ENCODE data around the gene PRRC2B. TPM values are rescaled to one million over a fixed set of nuclear protein-coding genes. Genes with fewer than 3 reads are reported as not detected.
A peak's percentile ranks its signal among the peaks of the same experiment; 100 is the strongest.

PRRC2B gene
- total RNA-seq, 1 donor = 69.7 TPM

GRCh38 chr9:131404987-131405386 is 11.1 kb downstream of the PRRC2B start:
- DNase-seq (ENCODE audit: low read depth) = no peak
- TF ChIP-seq CTCF (IDR thresholded peaks at IDR 0.05; ENCODE audit: insufficient read depth, low read length) = no peak
- peak overlapping the region; percentile 19 for H3K4me3 ChIP-seq (ENCODE audit: low read depth, low read length)

- peak overlapping the region; percentile 37 for H3K4me3 ChIP-seq (ENCODE audit: low read depth, low read length)
- TF ChIP-seq CTCF (IDR thresholded peaks at IDR 0.05; ENCODE audit: insufficient read depth, low read length) = no peak
- DNase-seq (ENCODE audit: low read depth) = peak; percentile 96
Observed at GRCh38 chr9:131405428-131405827, 11.5 kb downstream of the PRRC2B start.

GRCh38 chr9:131405858-131406537 is 12.1 kb downstream of the PRRC2B start:
- peak overlapping the region; percentile 37 for H3K4me3 ChIP-seq (ENCODE audit: low read depth, low read length)
- no peak for DNase-seq (ENCODE audit: low read depth)

GRCh38 chr9:131406563-131407436 is 12.9 kb downstream of the PRRC2B start:
- no peak for TF ChIP-seq CTCF (IDR thresholded peaks at IDR 0.05; ENCODE audit: insufficient read depth, low read length)
- peak; percentile 49 for DNase-seq (ENCODE audit: low read depth)
- H3K4me3 ChIP-seq (ENCODE audit: low read depth, low read length) = peak overlapping the region; percentile 42

More at GRCh38 chr9:131405858-131406537, 12.1 kb downstream of the PRRC2B start:
- no peak for TF ChIP-seq CTCF (IDR thresholded peaks at IDR 0.05; ENCODE audit: insufficient read depth, low read length)

- peak overlapping the region; percentile 45 for H3K4me3 ChIP-seq (ENCODE audit: low read depth, low read length)
Observed at GRCh38 chr9:131407717-131408195, 13.9 kb downstream of the PRRC2B start.

More at GRCh38 chr9:131407717-131408195, 13.9 kb downstream of the PRRC2B start:
- TF ChIP-seq CTCF (IDR thresholded peaks at IDR 0.05; ENCODE audit: insufficient read depth, low read length) = peak; percentile 62
- DNase-seq (ENCODE audit: low read depth) = peak; percentile 59
